Measurements from ENCODE around the gene INIP. TPM values are rescaled to one million over a fixed set of nuclear protein-coding genes. Genes with fewer than 3 reads are reported as not detected.
"Not testable (repeated sequence)": the region's sequence is repeated elsewhere in the genome, so short reads cannot be mapped to it uniquely, and the experiment has no call there.

The INIP gene
- total RNA-seq, 3 donors from 2014 or later: 37.8 to 45.9 (median 41.9) TPM

- Mint-ChIP-seq H3K4me3 (no peak overlapping the region), H3K4me1 (ENCODE audit: low read depth) (peaks cover 69% of the 10 kb centered on the region), H3K27me3 (ENCODE audit: low read depth) (no peaks in the 10 kb centered on the region), H3K9me3 (no peaks in the 10 kb centered on the region), H3K36me3 (ENCODE audit: insufficient read depth) (no peaks in the 10 kb centered on the region)
- no peak for ATAC-seq
- DNase-seq: no peak
Observed at GRCh38 chr9:112752334-112753125, 34.6 kb upstream of the INIP start.

GRCh38 chr9:112751056-112751795, 33.3 kb upstream of the INIP start:
- no peaks in the 10 kb centered on the region for H3K36me3 Mint-ChIP-seq (ENCODE audit: insufficient read depth)
- DNase-seq (peak; percentile 14), ATAC-seq (peak; percentile 15)
- H3K27me3 Mint-ChIP-seq (ENCODE audit: low read depth): no peaks in the 10 kb centered on the region
- peaks cover 62% of the 10 kb centered on the region for H3K4me1 Mint-ChIP-seq (ENCODE audit: low read depth)
- no peaks in the 10 kb centered on the region for H3K9me3 Mint-ChIP-seq
- H3K4me3 Mint-ChIP-seq: peak overlapping the region; percentile 78

- ATAC-seq (no peak), DNase-seq (no peak)
- no peaks in the 10 kb centered on the region for H3K27me3 Mint-ChIP-seq (ENCODE audit: low read depth)
- no peaks in the 10 kb centered on the region for H3K9me3 Mint-ChIP-seq
- H3K4me1 Mint-ChIP-seq (ENCODE audit: low read depth): peaks cover 58% of the 10 kb centered on the region
- no peak overlapping the region for H3K4me3 Mint-ChIP-seq
- H3K36me3 Mint-ChIP-seq (ENCODE audit: insufficient read depth): no peaks in the 10 kb centered on the region
Observed at GRCh38 chr9:112750764-112751055, 32.8 kb upstream of the INIP start.

GRCh38 chr9:112750016-112750763, 32.3 kb upstream of the INIP start, which contains the start of gene SNX30:
Gene SNX30 (plus strand): TSS chr9:112750760. CDS start chr9:112751002, 242 bp downstream.
- Mint-ChIP-seq H3K27me3 (ENCODE audit: low read depth) (no peaks in the 10 kb centered on the region), H3K4me1 (ENCODE audit: low read depth) (peaks cover 53% of the 10 kb centered on the region), H3K9me3 (no peaks in the 10 kb centered on the region), H3K36me3 (ENCODE audit: insufficient read depth) (no peaks in the 10 kb centered on the region), H3K4me3 (peak within 1 kb of the TSS; percentile 82)
- ATAC-seq (peak; percentile 53 to 58), DNase-seq (peak; percentile 68)

- no peak overlapping the region for H3K4me3 Mint-ChIP-seq
- H3K9me3 Mint-ChIP-seq: no peaks in the 10 kb centered on the region
- no peaks in the 10 kb centered on the region for H3K36me3 Mint-ChIP-seq (ENCODE audit: insufficient read depth)
- no peaks in the 10 kb centered on the region for H3K27me3 Mint-ChIP-seq (ENCODE audit: low read depth)
- DNase-seq (no peak), ATAC-seq (no peak)
- peaks cover 28% of the 10 kb centered on the region for H3K4me1 Mint-ChIP-seq (ENCODE audit: low read depth)
Observed at GRCh38 chr9:112747094-112747493, 29.2 kb upstream of the INIP start.

- no peak for ATAC-seq
- H3K4me3 Mint-ChIP-seq: no peak overlapping the region
- no peaks in the 10 kb centered on the region for H3K9me3 Mint-ChIP-seq
- peaks cover 17% of the 10 kb centered on the region for H3K4me1 Mint-ChIP-seq (ENCODE audit: low read depth)
- no peak for DNase-seq
- H3K36me3 Mint-ChIP-seq (ENCODE audit: insufficient read depth): no peaks in the 10 kb centered on the region
- no peaks in the 10 kb centered on the region for H3K27me3 Mint-ChIP-seq (ENCODE audit: low read depth)
Observed at GRCh38 chr9:112744177-112744576, 26.3 kb upstream of the INIP start.

GRCh38 chr9:112743216-112743836, 25.4 kb upstream of the INIP start:
- H3K36me3 Mint-ChIP-seq (ENCODE audit: insufficient read depth): no peaks in the 10 kb centered on the region

GRCh38 chr9:112734892-112735291, 17.0 kb upstream of the INIP start:
- DNase-seq (no peak), ATAC-seq (no peak)
- Mint-ChIP-seq H3K36me3 (ENCODE audit: insufficient read depth) (no peaks in the 10 kb centered on the region), H3K9me3 (no peaks in the 10 kb centered on the region), H3K4me3 (no peak overlapping the region), H3K4me1 (ENCODE audit: low read depth) (no peaks in the 10 kb centered on the region), H3K27me3 (ENCODE audit: low read depth) (no peaks in the 10 kb centered on the region)

More at GRCh38 chr9:112743216-112743836, 25.4 kb upstream of the INIP start:
- DNase-seq: no peak
- no peak for ATAC-seq
- Mint-ChIP-seq H3K4me3 (no peak overlapping the region), H3K27me3 (ENCODE audit: low read depth) (no peaks in the 10 kb centered on the region), H3K4me1 (ENCODE audit: low read depth) (peaks cover 14% of the 10 kb centered on the region), H3K9me3 (no peaks in the 10 kb centered on the region)

- no peak for ATAC-seq
- Mint-ChIP-seq H3K36me3 (ENCODE audit: insufficient read depth) (no peaks in the 10 kb centered on the region), H3K4me3 (no peak overlapping the region), H3K4me1 (ENCODE audit: low read depth) (no peaks in the 10 kb centered on the region), H3K9me3 (no peaks in the 10 kb centered on the region), H3K27me3 (ENCODE audit: low read depth) (no peaks in the 10 kb centered on the region)
- no peak for DNase-seq
Observed at GRCh38 chr9:112731971-112732370, 14.1 kb upstream of the INIP start.

GRCh38 chr9:112728401-112728800, 10.5 kb upstream of the INIP start:
- no peaks in the 10 kb centered on the region for H3K4me1 Mint-ChIP-seq (ENCODE audit: low read depth)
- no peak overlapping the region for H3K4me3 Mint-ChIP-seq

GRCh38 chr9:112726428-112726827, 8.5 kb upstream of the INIP start:
- Mint-ChIP-seq H3K36me3 (ENCODE audit: insufficient read depth) (no peaks in the 10 kb centered on the region), H3K9me3 (no peaks in the 10 kb centered on the region), H3K4me1 (ENCODE audit: low read depth) (no peaks in the 10 kb centered on the region), H3K4me3 (no peak overlapping the region), H3K27me3 (ENCODE audit: low read depth) (no peaks in the 10 kb centered on the region)
- ATAC-seq (no peak), DNase-seq (no peak)

More at GRCh38 chr9:112728401-112728800, 10.5 kb upstream of the INIP start:
- DNase-seq (no peak), ATAC-seq (no peak)
- Mint-ChIP-seq H3K9me3 (no peaks in the 10 kb centered on the region), H3K36me3 (ENCODE audit: insufficient read depth) (no peaks in the 10 kb centered on the region), H3K27me3 (ENCODE audit: low read depth) (no peaks in the 10 kb centered on the region)

- Mint-ChIP-seq H3K9me3 (no peaks in the 10 kb centered on the region), H3K36me3 (ENCODE audit: insufficient read depth) (no peaks in the 10 kb centered on the region), H3K4me3 (no peak overlapping the region), H3K27me3 (ENCODE audit: low read depth) (no peaks in the 10 kb centered on the region), H3K4me1 (ENCODE audit: low read depth) (no peaks in the 10 kb centered on the region)
- ATAC-seq (no peak), DNase-seq (no peak)
Observed at GRCh38 chr9:112725961-112726360, 8.0 kb upstream of the INIP start.

- not testable (repeated sequence) for H3K4me3 Mint-ChIP-seq; H3K36me3 Mint-ChIP-seq (ENCODE audit: insufficient read depth); DNase-seq; ATAC-seq; H3K27me3 Mint-ChIP-seq (ENCODE audit: low read depth); H3K9me3 Mint-ChIP-seq; H3K4me1 Mint-ChIP-seq (ENCODE audit: low read depth)
Observed at GRCh38 chr9:112722749-112723148, 4.8 kb upstream of the INIP start.

GRCh38 chr9:112720113-112720780, 2.3 kb upstream of the INIP start:
- Mint-ChIP-seq H3K4me3 (no peak overlapping the region), H3K4me1 (ENCODE audit: low read depth) (peaks cover 14% of the 10 kb centered on the region), H3K9me3 (no peaks in the 10 kb centered on the region), H3K36me3 (ENCODE audit: insufficient read depth) (no peaks in the 10 kb centered on the region), H3K27me3 (ENCODE audit: low read depth) (no peaks in the 10 kb centered on the region)
- no peak for DNase-seq
- ATAC-seq: no peak

Data from activated T-cell treated with anti-CD3 and anti-CD28 coated beads, Interleukin-2, amount 50 U/mL, for 4 hours (primary cell).